Measurements from ENCODE around the gene CUL7. TPM values are rescaled to one million over a fixed set of nuclear protein-coding genes. Genes with fewer than 3 reads are reported as not detected.
"Not testable (repeated sequence)": the region's sequence is repeated elsewhere in the genome, so short reads cannot be mapped to it uniquely, and the experiment has no call there.

Gene CUL7
- total RNA-seq, 1 donor: 26.4 TPM

DNA sequence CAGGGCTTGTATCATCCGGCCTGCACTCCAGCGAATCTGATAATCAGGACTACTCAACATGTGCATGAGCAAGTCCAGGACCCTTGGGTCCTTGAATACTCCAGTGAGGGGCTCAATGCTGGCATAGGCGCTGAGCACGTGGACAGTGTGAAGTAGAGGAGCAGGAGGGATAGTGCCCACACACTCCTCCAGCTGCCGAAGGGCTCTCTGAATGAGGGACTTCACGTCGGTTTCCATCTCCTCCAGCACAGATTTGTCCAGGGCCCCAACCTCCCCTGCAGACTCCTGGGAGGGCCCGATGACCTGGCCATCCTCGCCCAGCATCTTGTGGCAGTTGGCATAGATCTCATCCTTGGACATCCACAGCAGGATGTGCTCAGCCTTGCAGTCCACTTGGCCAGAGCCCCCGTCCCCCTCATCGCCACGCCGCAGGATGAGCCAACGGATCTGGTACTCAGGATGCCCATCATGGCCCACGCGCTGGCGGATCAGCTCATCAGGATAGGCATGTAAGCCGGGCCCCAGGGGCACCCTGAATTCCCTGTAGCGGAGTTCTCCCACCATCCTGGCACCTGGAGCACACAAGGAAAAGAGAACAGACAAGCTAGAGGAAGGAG, 1.3 kb downstream of the CUL7 start:
- no peak for DNase-seq (ENCODE audit: low read depth in 2 of 3, low spot score in 2 of 3)

- DNase-seq (ENCODE audit: low read depth in 2 of 3, low spot score in 2 of 3): no peak
Observed at GRCh38 chr6:43050981-43051380, 2.7 kb downstream of the CUL7 start.

DNA sequence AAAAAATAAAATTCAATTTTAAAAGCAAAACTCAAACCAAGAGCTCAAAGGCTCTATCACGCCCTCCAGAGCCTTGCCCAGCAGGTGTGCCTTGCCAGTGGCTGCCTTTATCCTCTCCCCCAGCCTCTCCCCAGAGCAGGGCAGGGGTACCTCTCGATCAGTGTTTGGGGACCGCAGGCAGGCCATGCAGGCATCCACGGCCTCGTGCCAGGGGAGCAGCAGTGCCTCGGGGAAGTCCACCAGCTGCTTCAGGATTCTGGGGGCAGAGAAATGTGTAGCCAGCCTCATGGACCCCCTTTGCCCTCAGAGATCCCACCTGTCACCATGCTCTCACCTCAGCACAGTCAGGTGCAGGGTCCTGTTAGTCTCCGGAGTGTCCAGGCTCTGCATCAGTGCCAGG, 5.7 kb downstream of the CUL7 start:
- no peak for DNase-seq (ENCODE audit: low read depth in 2 of 3, low spot score in 2 of 3)

GRCh38 chr6:43045371-43045930, 8.2 kb downstream of the CUL7 start:
- DNase-seq (ENCODE audit: low read depth in 2 of 3, low spot score in 2 of 3): no peak

DNA sequence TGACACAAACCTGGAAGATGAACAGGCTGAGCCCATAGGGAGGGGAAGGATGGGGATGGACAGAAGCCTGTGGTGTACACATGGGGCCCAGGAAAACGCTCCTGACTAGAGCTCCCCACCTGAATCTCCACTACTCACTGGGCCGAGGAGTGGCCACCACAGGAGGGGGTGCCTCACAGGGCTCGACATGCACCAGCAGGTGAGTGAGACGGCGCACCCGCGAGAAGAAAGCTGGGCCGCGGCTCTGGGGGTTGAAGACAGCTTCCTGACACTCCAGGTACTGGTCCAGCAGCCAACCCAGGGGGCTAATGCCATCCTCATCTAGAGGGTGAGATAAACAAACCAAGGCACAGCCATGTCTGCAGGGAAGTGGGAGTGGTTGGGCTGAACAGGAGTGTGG, 10.3 kb downstream of the CUL7 start:
- no peak for DNase-seq (ENCODE audit: low read depth in 2 of 3, low spot score in 2 of 3)

- not testable (repeated sequence) for DNase-seq (ENCODE audit: low read depth in 2 of 3, low spot score in 2 of 3)
Observed at GRCh38 chr6:43041475-43041874, 12.2 kb downstream of the CUL7 start.

DNA sequence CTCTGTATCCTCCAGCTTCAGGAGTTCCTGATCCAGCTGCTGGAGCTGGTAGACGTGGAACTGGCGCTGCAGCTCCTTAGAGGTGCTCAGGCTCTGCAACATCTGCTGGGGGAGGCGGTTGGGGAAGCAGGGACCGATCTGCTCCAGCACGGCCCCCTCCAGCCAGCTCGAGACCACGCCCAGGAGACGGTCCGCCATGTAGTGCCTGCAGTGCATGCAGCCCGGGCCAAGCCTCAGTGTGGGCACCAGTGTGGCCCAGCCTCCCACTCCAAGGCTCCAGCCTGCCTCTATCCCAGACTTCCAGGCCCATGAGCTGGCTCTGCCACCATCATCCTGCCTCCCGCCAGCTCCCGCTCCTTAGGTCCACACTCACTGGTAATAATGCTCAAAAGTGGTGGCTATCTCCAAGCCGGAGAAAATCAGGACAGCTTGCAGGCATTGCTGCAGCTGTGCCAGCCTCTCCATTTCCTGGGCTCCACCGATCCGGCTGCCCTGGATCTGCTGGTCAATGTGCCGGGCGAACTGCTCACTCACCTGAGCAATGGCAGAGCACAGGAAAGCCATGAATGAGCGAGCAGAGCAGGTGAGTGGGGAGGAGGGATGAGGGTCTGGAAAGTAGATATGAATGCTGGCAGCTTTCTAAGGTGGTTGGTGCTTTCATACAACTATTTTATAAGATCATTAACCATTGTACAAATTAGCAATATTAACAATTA, 13.0 kb downstream of the CUL7 start:
- no peak for DNase-seq (ENCODE audit: low read depth in 2 of 3, low spot score in 2 of 3)

DNA sequence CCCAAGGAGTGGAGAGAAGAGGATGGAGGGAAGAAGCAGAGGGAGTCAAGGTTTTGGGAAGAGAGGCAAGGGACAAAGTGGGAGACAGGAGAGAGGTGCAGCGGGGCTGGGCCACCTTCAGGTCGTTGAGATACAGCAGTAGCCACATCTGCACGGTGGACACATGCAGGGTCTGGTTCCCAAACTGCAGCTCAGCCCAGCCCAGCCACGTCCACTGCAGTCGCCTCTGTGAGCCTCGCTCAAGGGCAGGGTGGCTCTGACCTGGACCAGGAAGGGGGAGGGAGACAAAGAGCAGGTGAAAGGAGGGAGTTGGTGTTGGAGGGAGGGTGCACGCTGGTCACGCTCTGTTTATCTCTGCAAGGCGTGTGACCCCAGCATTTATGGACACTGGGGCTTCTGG, 14.9 kb downstream of the CUL7 start:
- DNase-seq (ENCODE audit: low read depth in 2 of 3, low spot score in 2 of 3): no peak

DNA sequence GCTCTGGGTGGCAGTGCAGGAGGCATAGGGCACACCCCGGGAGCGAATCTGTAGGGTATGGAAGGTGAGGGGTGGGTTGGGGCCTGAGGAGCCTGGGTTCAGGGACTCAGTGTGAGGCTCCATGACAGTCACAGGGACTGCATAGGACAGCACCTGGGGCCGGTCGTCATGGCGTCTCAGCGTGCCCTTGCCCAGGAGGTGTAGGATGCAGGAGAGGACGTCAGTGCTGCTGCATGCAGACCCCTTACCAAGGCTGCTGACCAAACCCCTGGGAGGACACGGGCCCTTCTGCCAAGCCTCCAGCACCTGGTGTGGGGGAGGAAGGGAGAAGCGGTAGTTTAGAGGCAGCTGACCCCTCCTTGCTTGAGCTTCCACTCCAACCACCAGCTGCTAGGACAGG, 15.9 kb downstream of the CUL7 start:
- DNase-seq (ENCODE audit: low read depth in 2 of 3, low spot score in 2 of 3): no peak

GRCh38 chr6:43037197-43037596, 16.5 kb downstream of the CUL7 start:
- no peak for DNase-seq (ENCODE audit: low read depth in 2 of 3, low spot score in 2 of 3)

GRCh38 chr6:43036712-43037111, 16.9 kb downstream of the CUL7 start:
- DNase-seq (ENCODE audit: low read depth in 2 of 3, low spot score in 2 of 3): no peak

GRCh38 chr6:43035495-43036194, 18.0 kb downstream of the CUL7 start:
- DNase-seq (ENCODE audit: low read depth in 2 of 3, low spot score in 2 of 3): no peak

GRCh38 chr6:43034190-43034525, 19.5 kb downstream of the CUL7 start:
- no peak for DNase-seq (ENCODE audit: low read depth in 2 of 3, low spot score in 2 of 3)

DNA sequence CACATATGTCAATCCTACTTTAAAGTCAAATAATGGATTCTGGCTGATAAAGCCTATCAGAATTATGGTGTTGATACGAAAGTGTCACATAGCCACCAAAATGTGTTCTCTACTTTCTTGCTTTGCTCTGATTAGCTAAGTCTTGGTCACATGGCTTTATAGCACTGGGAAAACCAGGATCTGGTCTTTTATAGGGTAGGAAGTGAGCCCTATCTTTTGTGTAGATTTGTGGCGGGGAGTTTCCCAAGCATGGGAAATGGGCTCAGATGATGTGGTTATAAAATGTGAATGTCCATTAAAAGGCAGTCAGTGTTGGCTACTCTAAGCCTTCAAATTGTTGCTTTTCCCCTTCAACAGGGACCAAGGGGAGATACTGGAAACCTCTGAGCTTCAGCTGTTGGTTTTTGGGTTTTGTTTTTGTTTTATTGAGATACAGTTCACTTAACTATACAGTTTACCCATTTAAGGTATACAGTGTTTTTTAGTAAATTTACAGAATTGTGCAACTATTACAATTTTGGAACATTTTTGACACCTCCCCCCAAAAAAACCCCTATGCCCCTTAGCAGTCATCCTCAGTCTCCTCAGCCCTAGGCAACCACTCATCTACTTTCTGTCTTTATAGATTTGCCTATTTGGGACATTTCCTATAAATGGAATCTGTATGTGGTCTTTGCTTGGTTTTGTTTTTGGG, 20.0 kb downstream of the CUL7 start:
- no peak for DNase-seq (ENCODE audit: low read depth in 2 of 3, low spot score in 2 of 3)

DNA sequence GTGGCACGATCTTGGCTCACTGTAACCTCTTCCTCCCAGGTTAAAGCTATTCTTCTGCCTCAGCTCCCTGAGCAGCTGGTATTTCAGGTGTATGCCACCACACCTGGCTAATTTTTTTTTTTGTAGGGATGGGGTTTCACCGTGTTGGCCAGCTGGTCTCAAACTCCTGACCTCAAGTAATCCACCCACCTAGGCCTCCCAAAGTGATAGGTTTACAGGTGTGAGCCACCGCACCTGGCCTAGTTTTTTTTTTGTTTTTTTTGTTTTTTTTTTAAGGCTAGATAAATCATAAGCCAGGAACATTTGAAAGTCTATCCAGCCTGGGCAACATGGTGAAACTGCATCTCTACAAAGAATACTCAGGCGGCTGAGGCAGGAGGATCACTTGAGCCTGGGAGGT, 21.3 kb downstream of the CUL7 start:
- no peak for DNase-seq (ENCODE audit: low read depth in 2 of 3, low spot score in 2 of 3)

GRCh38 chr6:43029120-43029519, 24.5 kb downstream of the CUL7 start:
- no peak for DNase-seq (ENCODE audit: low read depth in 2 of 3, low spot score in 2 of 3)

DNA sequence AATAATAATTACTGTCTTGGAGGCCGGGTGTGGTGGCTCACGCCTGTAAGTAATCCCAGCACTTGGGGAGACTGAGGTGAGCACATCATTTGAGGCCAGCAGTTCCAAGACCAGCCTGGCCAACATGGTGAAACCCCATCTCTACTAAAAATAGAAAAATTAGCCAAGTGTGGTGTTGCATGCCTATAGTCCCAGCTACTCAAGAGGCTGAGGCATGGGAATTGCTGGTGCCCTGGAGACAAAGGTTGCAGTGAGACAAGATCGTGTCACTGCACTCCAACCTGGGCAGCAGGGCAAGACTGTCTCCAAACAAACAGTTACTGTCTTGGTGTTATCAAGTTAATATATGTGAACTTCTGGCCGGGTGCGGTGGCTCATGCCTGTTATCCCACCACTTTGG, 27.3 kb downstream of the CUL7 start:
- DNase-seq (ENCODE audit: low read depth in 2 of 3, low spot score in 2 of 3): no peak

GRCh38 chr6:43024436-43024835, 29.2 kb downstream of the CUL7 start:
- DNase-seq (ENCODE audit: low read depth in 2 of 3, low spot score in 2 of 3): no peak

DNA sequence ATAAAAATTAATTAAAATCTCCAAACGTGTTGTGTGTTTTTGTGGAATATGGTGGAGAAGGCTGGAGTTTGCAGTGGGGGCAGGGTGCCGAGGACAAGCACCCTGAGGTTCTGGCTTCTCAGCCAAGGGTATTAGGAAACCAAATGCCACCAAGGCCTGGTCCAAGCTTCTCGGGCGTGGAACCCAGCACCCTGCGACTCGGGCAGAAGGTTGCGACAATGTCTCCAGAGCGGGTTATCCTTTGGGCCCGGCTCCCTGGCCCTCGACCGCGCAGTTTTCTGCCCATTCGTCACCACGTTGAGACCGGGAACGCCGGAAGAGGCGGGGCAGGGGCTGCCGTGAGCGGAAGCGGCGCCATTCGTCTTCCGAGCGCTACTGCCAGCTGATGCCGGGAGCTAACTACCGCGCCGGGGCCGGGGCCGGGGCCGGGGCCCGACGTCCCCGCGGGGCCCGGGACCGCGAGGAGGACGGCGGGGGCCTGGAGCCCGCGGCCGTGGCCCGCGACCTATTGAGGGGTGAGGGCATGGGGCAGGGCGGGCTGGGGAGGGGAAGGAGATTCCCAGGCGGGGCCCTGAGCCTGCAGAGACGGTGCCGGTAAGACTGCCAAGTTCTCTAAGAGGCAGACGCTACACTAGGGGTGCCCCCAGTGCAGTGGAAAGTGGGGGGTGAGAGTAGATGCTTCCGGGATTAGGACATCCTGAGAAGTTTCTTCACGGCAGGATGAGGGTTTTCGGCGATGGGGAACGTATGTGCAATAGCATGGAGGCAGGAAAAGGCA, 32.2 kb downstream of the CUL7 start, which contains the start of gene RRP36:
Gene RRP36 (plus strand): TSS at position 354 of the 778 bp plus-strand sequence. CDS start 32 bp downstream, at position 386.
- peak in 2 of 3 donors; percentile 16 to 47 for DNase-seq (ENCODE audit: low read depth in 2 of 3, low spot score in 2 of 3)

- DNase-seq (ENCODE audit: low read depth in 2 of 3, low spot score in 2 of 3): no peak
Observed at GRCh38 chr6:43020847-43021246, 32.8 kb downstream of the CUL7 start.
